Ovary (tissue), 9 donors: ENCODE results near the gene GDAP2. TPM values are rescaled to one million over a fixed set of nuclear protein-coding genes. Genes with fewer than 3 reads are reported as not detected.

Source experiments
- DNase-seq, 5 donors: peaks; one replicate each; pipeline ENCODE4 v3.0.0-alpha.2; 2019 to 2020
- H3K27ac ChIP-seq, 2 donors: fragments of 200-600 bp; one replicate each; pipeline versions ENCODE4 v1.5.1 to v1.8.0; 2019 to 2022
- H3K27me3 ChIP-seq: fragments of 200-600 bp; one replicate; pipeline ENCODE4 v1.8.0; 2022
- H3K36me3 ChIP-seq: fragments of 200-600 bp; sonication (generic); one replicate; pipeline ENCODE4 v1.5.1; 2019
- H3K4me1 ChIP-seq: one replicate; pipeline ENCODE4 v1.8.1; 2013; ENCODE audit warnings: mild to moderate bottlenecking, moderate library complexity; ENCODE audit not compliant: insufficient read depth
- H3K4me3 ChIP-seq: fragments of 200-600 bp; sonication (generic); one replicate; pipeline ENCODE4 v1.5.1; 2017
- H3K9me3 ChIP-seq, 2 donors: fragments of 200-600 bp in 1 of 2; sonication (generic) in 1 of 2; one replicate each; pipeline versions ENCODE4 v1.5.1 to v1.8.1; 2013 to 2019; ENCODE audit warnings: mild to moderate bottlenecking in 1 of 2, moderate library complexity in 1 of 2
- EP300 ChIP-seq: sonication (generic); formaldehyde crosslinking; IDR thresholded peaks from one replicate; pipeline ENCODE4 v1.6.1; 2017; ENCODE audit warnings: antibody characterized with exemption
- POLR2A ChIP-seq: fragments of 450-650 bp; IDR thresholded peaks from one replicate; pipeline ENCODE4 v1.6.1; 2017; ENCODE audit warnings: antibody characterized with exemption, mild to moderate bottlenecking, moderate library complexity
- WGBS, 3 donors: extraction: QIAGEN DNeasy Blood & Tissue Kit in 1 of 3; methylation state at CpG; one replicate each; pipeline versions ENCODE4 v1.1.5 to v1.1.7; 2013 to 2017; 5-methylcytosine and 5-hydroxymethylcytosine counted together
- intact Hi-C, 4 donors: fragments of 100-400 bp; cut with DNase I; formaldehyde crosslinking; loops; one replicate each; pipeline versions ENCODE4 v1.11.0 to v1.15.1; 2022 to 2023
- polyA plus RNA-seq, 2 donors: library from polyadenylated mRNA; stranded (reverse); fragments of 200-250 nt in 1 of 2; fragments of 350-450 nt in 1 of 2; fragmentation: Illumina TruSeq in 1 of 2; extraction: RNeasy Lipid Tissue Mini Kit (QIAGEN cat#74804) in 1 of 2; gene quantifications; one replicate each; pipeline ENCODE4 v1.2.3, GENCODE V29; 2013 to 2014
- total RNA-seq, 7 donors: library from RNA; depleted of rRNA in 2 of 7; stranded (reverse); fragments of >200 nt in 2 of 7; fragmentation: NEBNext Ultra II Directional in 3 of 7; extraction: Animal tissue kit (Norgen Biotek cat#: 25700) in 3 of 7; gene quantifications; one replicate each; pipeline versions ENCODE4 v1.1.0 to v1.2.4, GENCODE V29; 2016 to 2023
- TF ChIP-seq, protein P1 (sequence below), 3 donors: fragments of 450-650 bp in 2 of 3; fragments of 200-600 bp in 1 of 3; IDR thresholded peaks; one replicate each; pipeline versions ENCODE4 v1.5.1 to v1.8.0; 2016 to 2022; ENCODE audit warnings: antibody characterized with exemption in 3 of 3, mild to moderate bottlenecking in 1 of 3
- donor health status: DM: no; HTN: no; CAD: no; lungs with moderate emphysema.
- donor health status: DM: no; HTN: no; CAD: no.
- donor health status: Bipolar disorder and iron deficiency.
- donor health status: DM: yes; HTN: yes; CAD: no.
- donor health status: DM: no; HTN: no; CAD: no.
- donor health status: DM: yes; HTN: yes; CAD: no.

GDAP2 gene
- total and polyA plus RNA-seq, 9 donors: 2.4 to 29.8 (median 20.8) TPM

GRCh38 chr1:117919376-117919775, 10.0 kb downstream of the GDAP2 start:
- Histone ChIP-seq H3K4me3 (no peak overlapping the region), H3K9me3 (no peaks in the 10 kb centered on the region), H3K4me1 (no peaks in the 10 kb centered on the region), H3K36me3 (no peaks in the 10 kb centered on the region), H3K27ac (no peak overlapping the region), H3K27me3 (no peaks in the 10 kb centered on the region)
- intact Hi-C loops: no loop called here
- DNase-seq: no peak
- TF ChIP-seq POLR2A: no peak
- TF ChIP-seq EP300: no peak

GRCh38 chr1:117911051-117911450, 18.4 kb downstream of the GDAP2 start:
- H3K27ac ChIP-seq: no peak overlapping the region
- H3K9me3 ChIP-seq: no peaks in the 10 kb centered on the region
- TF ChIP-seq POLR2A: no peak
- TF ChIP-seq, protein P1, sequence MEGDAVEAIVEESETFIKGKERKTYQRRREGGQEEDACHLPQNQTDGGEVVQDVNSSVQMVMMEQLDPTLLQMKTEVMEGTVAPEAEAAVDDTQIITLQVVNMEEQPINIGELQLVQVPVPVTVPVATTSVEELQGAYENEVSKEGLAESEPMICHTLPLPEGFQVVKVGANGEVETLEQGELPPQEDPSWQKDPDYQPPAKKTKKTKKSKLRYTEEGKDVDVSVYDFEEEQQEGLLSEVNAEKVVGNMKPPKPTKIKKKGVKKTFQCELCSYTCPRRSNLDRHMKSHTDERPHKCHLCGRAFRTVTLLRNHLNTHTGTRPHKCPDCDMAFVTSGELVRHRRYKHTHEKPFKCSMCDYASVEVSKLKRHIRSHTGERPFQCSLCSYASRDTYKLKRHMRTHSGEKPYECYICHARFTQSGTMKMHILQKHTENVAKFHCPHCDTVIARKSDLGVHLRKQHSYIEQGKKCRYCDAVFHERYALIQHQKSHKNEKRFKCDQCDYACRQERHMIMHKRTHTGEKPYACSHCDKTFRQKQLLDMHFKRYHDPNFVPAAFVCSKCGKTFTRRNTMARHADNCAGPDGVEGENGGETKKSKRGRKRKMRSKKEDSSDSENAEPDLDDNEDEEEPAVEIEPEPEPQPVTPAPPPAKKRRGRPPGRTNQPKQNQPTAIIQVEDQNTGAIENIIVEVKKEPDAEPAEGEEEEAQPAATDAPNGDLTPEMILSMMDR (IDR thresholded peaks at IDR 0.05): no peak
- no peak for TF ChIP-seq EP300
- H3K27me3 ChIP-seq: no peaks in the 10 kb centered on the region
- no peak for DNase-seq
- intact Hi-C loops: no loop called here
- no peak overlapping the region for H3K4me3 ChIP-seq
- no peaks in the 10 kb centered on the region for H3K4me1 ChIP-seq
- H3K36me3 ChIP-seq: no peaks in the 10 kb centered on the region

DNA sequence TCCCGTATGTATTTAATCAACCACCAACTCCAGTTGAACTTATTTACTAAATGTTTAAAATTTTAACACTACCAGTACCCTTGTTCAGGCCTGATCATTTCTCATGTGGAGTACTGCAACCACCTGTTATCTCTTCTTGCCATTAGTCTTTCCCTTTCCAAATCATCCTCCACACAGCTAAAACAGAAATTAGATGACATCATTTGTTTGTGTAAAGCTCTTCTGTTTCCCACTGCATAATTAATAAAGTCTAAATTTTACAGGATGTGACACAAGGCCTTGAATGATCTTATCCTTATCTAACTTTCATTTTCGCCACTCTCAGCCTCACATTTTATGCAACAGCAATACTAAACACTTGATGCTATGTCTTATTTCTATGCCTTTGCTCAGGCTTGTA, 24.4 kb downstream of the GDAP2 start:
- Histone ChIP-seq H3K4me1 (no peaks in the 10 kb centered on the region), H3K27me3 (no peaks in the 10 kb centered on the region), H3K27ac (no peak overlapping the region), H3K36me3 (no peaks in the 10 kb centered on the region), H3K4me3 (no peak overlapping the region), H3K9me3 (no peaks in the 10 kb centered on the region)
- intact Hi-C loops: no loop called here
- WGBS, 3 donors: 87 to 92% (median 90%) methylated on average over 2 of the region's 2 CpGs
- TF ChIP-seq POLR2A (no peak), EP300 (no peak)
- TF ChIP-seq, protein P1 (IDR thresholded peaks at IDR 0.05): no peak
- no peak for DNase-seq

DNA sequence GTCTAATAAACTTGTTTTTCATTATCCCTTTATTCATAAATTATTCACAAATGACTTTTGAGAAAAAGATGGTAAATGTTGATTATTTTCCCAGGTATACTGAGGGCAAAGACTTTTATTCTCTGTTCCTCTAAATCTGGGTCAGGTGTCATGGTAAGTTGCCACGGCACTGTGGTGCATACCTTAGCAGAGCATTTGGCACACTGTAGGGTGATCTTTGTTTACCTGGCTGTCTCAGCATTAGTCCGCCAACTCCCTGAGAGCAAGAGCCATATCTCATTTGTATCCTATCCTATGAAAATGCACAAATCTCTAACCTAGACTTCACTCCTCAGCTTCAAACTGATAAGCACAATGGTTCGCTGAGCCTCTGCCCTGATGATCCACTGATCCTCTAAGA, 24.9 kb downstream of the GDAP2 start:
- WGBS, 3 donors: 91 to 97% (median 95%) methylated on average over 3 of the region's 3 CpGs
- Histone ChIP-seq H3K27me3 (no peaks in the 10 kb centered on the region), H3K36me3 (no peaks in the 10 kb centered on the region), H3K4me3 (no peak overlapping the region), H3K4me1 (no peaks in the 10 kb centered on the region), H3K27ac (no peak overlapping the region), H3K9me3 (no peaks in the 10 kb centered on the region)
- intact Hi-C loops: no loop called here
- TF ChIP-seq, protein P1 (IDR thresholded peaks at IDR 0.05): no peak
- TF ChIP-seq EP300: no peak
- no peak for TF ChIP-seq POLR2A
- DNase-seq: no peak

DNA sequence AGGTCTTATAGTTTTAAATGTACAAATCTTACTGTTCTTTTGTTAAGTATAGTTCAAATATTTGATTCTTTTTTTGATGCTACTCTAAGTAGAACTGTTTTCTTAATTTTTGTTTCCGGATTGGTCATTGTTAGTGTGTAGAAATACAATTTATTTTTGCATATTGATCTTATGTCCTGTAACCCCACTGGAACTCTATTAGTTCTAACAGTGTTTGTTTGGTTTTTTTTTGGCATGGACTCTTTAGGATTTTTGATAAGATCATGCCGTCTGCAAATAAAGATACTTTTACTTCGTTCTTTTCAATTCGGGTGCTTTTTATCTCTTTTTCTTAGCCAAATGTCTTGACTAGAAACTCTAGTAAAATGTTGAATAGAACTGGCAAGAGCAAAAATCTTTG, 26.5 kb downstream of the GDAP2 start:
- H3K27me3 ChIP-seq: no peaks in the 10 kb centered on the region
- H3K36me3 ChIP-seq: no peaks in the 10 kb centered on the region
- H3K9me3 ChIP-seq: no peaks in the 10 kb centered on the region
- no peak for DNase-seq
- H3K27ac ChIP-seq: no peak overlapping the region
- no peaks in the 10 kb centered on the region for H3K4me1 ChIP-seq
- 82 to 87% (median 84%) methylated on average over 4 of the region's 4 CpGs for WGBS, 3 donors
- TF ChIP-seq POLR2A (no peak), EP300 (no peak)
- TF ChIP-seq, protein P1 (IDR thresholded peaks at IDR 0.05): no peak
- H3K4me3 ChIP-seq: no peak overlapping the region
- intact Hi-C loops: no loop called here
